Tibial nerve (tissue), 4 donors: ENCODE data around the gene MAP3K19. TPM values are rescaled to one million over a fixed set of nuclear protein-coding genes. Genes with fewer than 3 reads are reported as not detected.
"Not testable (repeated sequence)": the region's sequence is repeated elsewhere in the genome, so short reads cannot be mapped to it uniquely, and the experiment has no call there.

Experiments used
- DNase-seq, 2 donors: peaks; one replicate each; pipeline ENCODE4 v3.0.0-alpha.2; 2019; ENCODE audit warnings: low spot score in 2 of 2
- H3K27ac ChIP-seq, 4 donors: fragments of 200-600 bp; sonication (generic) in 3 of 4; one replicate each; pipeline ENCODE4 v1.5.1; 2017 to 2019; ENCODE audit warnings: mild to moderate bottlenecking in 1 of 4
- H3K27me3 ChIP-seq, 2 donors: fragments of 200-600 bp; sonication (generic) in 1 of 2; one replicate each; pipeline versions ENCODE4 v1.5.1 to v1.6.0; 2017 to 2019
- H3K36me3 ChIP-seq, 3 donors: fragments of 200-600 bp; sonication (generic); one replicate each; pipeline ENCODE4 v1.5.1; 2018 to 2019
- H3K4me1 ChIP-seq, 4 donors: fragments of 200-600 bp; sonication (generic) in 3 of 4; one replicate each; pipeline ENCODE4 v1.5.1; 2017 to 2019
- H3K4me3 ChIP-seq, 4 donors: fragments of 200-600 bp; sonication (generic) in 3 of 4; one replicate each; pipeline ENCODE4 v1.5.1; 2017 to 2019; ENCODE audit warnings: mild to moderate bottlenecking in 1 of 4, moderate library complexity in 1 of 4
- H3K9me3 ChIP-seq, 4 donors: fragments of 200-600 bp; sonication (generic) in 3 of 4; one replicate each; pipeline ENCODE4 v1.5.1; 2017 to 2019
- EP300 ChIP-seq, 2 donors: sonication (generic); formaldehyde crosslinking; IDR thresholded peaks; one replicate each; pipeline ENCODE4 v1.6.1; 2017; ENCODE audit warnings: antibody characterized with exemption in 2 of 2, mild to moderate bottlenecking in 1 of 2
- POLR2A ChIP-seq, 2 donors: fragments of 450-650 bp; IDR thresholded peaks; one replicate each; pipeline ENCODE4 v1.6.1; 2017; ENCODE audit warnings: antibody characterized with exemption in 2 of 2, mild to moderate bottlenecking in 2 of 2, moderate library complexity in 2 of 2
- WGBS, 2 donors: methylation state at CpG; one replicate each; pipeline ENCODE4 v1.1.5; 2018; 5-methylcytosine and 5-hydroxymethylcytosine counted together
- total RNA-seq, 4 donors: library from RNA; depleted of rRNA; stranded (reverse); fragments of >200 nt; gene quantifications; one replicate each; pipeline ENCODE4 v1.1.0, GENCODE V29; 2016
- TF ChIP-seq, protein P1 (sequence below), 5 experiments: fragments of 200-600 bp in 3 of 5; fragments of 450-650 bp in 2 of 5; sonication (generic) in 3 of 5; IDR thresholded peaks; one replicate each; pipeline ENCODE4 v1.5.1; 2016 to 2019; ENCODE audit warnings: antibody characterized with exemption in 5 of 5, mild to moderate bottlenecking in 3 of 5, moderate library complexity in 2 of 5

MAP3K19 gene
- total RNA-seq, 4 donors from 2014 or later, result not detected

DNA sequence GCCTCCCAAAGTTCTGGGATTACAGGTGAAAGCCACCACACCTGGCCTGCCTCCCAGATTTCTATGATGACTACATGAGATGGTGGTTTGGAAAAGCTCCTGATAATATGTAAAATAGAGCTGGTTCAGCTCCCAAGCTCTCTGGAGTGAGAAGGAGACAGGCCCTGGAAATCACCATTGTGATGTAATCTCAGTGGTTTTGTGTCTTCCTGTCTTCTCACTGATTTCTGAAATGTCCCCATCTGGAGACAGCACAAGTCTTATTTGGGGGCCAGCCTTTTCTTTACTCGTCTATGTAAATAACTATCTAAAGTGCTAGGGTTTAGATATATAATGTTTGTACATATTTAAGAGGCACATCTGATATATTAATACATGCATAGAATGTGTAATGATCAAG is 64.6 kb downstream of the MAP3K19 start:
- DNase-seq, result no peak
- H3K36me3 ChIP-seq, result no peaks in the 10 kb centered on the region
- H3K27me3 ChIP-seq, result no peaks in the 10 kb centered on the region
- no peaks in the 10 kb centered on the region for H3K4me1 ChIP-seq
- TF ChIP-seq POLR2A (IDR thresholded peaks at IDR 0.05), result no peak
- TF ChIP-seq EP300 (IDR thresholded peaks at IDR 0.05), result no peak
- TF ChIP-seq, protein P1, sequence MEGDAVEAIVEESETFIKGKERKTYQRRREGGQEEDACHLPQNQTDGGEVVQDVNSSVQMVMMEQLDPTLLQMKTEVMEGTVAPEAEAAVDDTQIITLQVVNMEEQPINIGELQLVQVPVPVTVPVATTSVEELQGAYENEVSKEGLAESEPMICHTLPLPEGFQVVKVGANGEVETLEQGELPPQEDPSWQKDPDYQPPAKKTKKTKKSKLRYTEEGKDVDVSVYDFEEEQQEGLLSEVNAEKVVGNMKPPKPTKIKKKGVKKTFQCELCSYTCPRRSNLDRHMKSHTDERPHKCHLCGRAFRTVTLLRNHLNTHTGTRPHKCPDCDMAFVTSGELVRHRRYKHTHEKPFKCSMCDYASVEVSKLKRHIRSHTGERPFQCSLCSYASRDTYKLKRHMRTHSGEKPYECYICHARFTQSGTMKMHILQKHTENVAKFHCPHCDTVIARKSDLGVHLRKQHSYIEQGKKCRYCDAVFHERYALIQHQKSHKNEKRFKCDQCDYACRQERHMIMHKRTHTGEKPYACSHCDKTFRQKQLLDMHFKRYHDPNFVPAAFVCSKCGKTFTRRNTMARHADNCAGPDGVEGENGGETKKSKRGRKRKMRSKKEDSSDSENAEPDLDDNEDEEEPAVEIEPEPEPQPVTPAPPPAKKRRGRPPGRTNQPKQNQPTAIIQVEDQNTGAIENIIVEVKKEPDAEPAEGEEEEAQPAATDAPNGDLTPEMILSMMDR (IDR thresholded peaks at IDR 0.05), result no peak
- no peak overlapping the region for H3K4me3 ChIP-seq
- no peak overlapping the region for H3K27ac ChIP-seq
- 77 to 81% methylated on average over 1 of the region's 1 CpG for WGBS, 2 donors
- no peaks in the 10 kb centered on the region for H3K9me3 ChIP-seq

DNA sequence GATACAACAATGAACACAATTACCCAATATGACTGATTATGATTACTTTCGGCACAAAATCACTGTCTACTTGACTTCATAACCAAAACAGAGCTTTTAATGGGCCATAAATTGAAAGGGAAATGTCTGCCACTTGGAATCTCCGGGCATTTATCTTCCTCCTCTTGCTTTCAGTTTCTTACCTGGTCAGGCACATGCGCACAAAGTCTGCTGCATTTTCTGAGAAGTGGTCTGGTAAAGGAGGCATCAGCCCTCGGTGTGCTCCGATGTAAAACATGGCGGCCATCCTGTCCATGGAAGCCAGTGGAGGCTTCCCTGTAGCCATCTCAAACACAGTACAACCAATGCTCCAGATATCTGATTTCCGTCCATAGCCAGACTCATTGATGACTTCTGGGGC is 66.6 kb downstream of the MAP3K19 start:
- H3K9me3 ChIP-seq, result no peaks in the 10 kb centered on the region
- no peak for TF ChIP-seq POLR2A (IDR thresholded peaks at IDR 0.05)
- no peak for TF ChIP-seq EP300 (IDR thresholded peaks at IDR 0.05)
- TF ChIP-seq, protein P1 (IDR thresholded peaks at IDR 0.05), result no peak
- no peaks in the 10 kb centered on the region for H3K4me1 ChIP-seq
- no peak overlapping the region for H3K4me3 ChIP-seq
- DNase-seq, result no peak
- no peak overlapping the region for H3K27ac ChIP-seq
- H3K27me3 ChIP-seq, result no peaks in the 10 kb centered on the region
- no peaks in the 10 kb centered on the region for H3K36me3 ChIP-seq
- 90 to 94% methylated on average over 7 of the region's 7 CpGs for WGBS, 2 donors

DNA sequence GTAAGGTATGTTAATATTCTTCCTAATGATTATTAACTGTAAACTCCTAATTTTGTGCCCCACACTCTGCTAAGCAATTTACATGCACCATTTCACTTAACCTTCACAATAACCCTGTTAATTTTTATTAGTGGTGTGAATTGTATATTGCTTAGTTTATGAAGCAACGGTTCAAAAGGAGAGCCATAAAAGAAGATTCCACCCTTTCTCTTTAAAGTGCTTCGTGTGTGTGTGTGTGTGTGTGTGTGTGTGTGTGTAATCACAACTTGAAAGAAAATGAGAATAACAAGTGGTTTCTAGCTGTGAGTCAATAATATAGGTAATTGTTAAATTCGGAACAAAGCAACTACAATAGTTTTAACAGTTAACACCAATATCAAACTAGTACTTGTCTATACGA is 68.0 kb downstream of the MAP3K19 start:
- Histone ChIP-seq H3K4me3 (no peak overlapping the region), H3K9me3 (peaks cover 0 to 8% (median 0%) of the 10 kb centered on the region in 4 donors), H3K27me3 (no peaks in the 10 kb centered on the region), H3K36me3 (no peaks in the 10 kb centered on the region), H3K27ac (no peak overlapping the region), H3K4me1 (no peaks in the 10 kb centered on the region)
- WGBS, 2 donors, result 38 to 40% methylated on average over 4 of the region's 4 CpGs
- no peak for TF ChIP-seq EP300 (IDR thresholded peaks at IDR 0.05)
- no peak for DNase-seq

DNA sequence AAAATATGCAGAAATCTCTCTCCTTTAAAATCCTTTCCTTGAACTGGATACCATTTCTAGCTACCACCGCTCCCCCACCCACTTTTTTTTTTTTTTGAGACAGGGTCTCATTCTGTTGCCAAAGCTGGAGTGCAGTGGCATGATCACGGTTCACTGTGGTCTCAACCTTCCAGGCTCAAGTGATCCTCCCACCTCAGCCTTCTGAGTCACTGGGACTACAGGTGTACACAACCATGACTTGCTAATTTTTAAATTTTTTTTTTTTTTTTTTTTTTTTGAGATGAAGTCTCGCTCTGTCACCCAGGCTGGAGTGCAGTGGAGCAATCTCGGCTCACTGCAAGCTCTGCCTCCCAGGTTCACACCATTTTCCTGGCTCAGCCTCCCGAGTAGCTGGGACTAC is 70.1 kb downstream of the MAP3K19 start:
- H3K4me1 ChIP-seq, H3K36me3 ChIP-seq, DNase-seq, H3K27me3 ChIP-seq, H3K27ac ChIP-seq, H3K4me3 ChIP-seq: not testable (repeated sequence)
- H3K9me3 ChIP-seq, result peaks cover 0 to 26% (median 0%) of the 10 kb centered on the region in 4 donors
- WGBS, 2 donors, result 89% methylated on average over 5 of the region's 5 CpGs

DNA sequence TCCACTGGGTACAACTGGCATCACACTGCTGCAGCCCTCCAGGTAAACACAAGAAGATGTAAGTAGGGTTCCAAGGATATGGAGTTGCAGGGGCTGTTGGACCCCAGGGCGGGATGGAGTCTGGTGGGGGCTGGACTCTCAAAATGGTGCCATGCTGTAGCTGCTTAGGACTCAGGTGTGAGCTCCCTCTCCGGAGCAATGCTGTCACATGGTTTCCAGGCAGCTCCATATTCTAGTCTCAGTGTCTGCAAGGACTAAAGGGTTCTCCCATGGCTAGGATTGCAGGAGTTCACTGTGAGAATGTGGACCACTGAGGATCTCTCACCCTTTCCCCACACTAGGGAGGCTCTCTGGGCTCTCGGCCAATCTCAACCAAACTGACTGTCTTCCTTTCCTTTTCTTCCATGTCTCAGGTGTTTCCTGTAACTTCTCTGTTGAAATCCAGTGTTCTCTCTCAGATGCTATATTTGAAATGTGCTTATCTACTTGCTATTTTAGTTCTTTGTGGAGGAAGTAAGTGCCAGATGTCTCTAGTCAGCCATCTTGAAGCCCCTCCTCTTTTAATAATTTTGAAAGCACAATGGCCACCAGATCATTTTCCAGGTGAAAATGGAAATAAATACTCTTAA is 71.1 kb downstream of the MAP3K19 start:
- no peaks in the 10 kb centered on the region for H3K36me3 ChIP-seq
- no peak for DNase-seq
- no peak for TF ChIP-seq EP300 (IDR thresholded peaks at IDR 0.05)
- no peak for TF ChIP-seq POLR2A (IDR thresholded peaks at IDR 0.05)
- TF ChIP-seq, protein P1 (IDR thresholded peaks at IDR 0.05), result no peak
- H3K27me3 ChIP-seq, result no peaks in the 10 kb centered on the region
- peaks cover 0 to 27% (median 0%) of the 10 kb centered on the region in 4 donors for H3K9me3 ChIP-seq
- 71 to 79% methylated on average over 3 of the region's 3 CpGs for WGBS, 2 donors
- H3K4me3 ChIP-seq, result no peak overlapping the region
- H3K4me1 ChIP-seq, result no peaks in the 10 kb centered on the region
- no peak overlapping the region for H3K27ac ChIP-seq

DNA sequence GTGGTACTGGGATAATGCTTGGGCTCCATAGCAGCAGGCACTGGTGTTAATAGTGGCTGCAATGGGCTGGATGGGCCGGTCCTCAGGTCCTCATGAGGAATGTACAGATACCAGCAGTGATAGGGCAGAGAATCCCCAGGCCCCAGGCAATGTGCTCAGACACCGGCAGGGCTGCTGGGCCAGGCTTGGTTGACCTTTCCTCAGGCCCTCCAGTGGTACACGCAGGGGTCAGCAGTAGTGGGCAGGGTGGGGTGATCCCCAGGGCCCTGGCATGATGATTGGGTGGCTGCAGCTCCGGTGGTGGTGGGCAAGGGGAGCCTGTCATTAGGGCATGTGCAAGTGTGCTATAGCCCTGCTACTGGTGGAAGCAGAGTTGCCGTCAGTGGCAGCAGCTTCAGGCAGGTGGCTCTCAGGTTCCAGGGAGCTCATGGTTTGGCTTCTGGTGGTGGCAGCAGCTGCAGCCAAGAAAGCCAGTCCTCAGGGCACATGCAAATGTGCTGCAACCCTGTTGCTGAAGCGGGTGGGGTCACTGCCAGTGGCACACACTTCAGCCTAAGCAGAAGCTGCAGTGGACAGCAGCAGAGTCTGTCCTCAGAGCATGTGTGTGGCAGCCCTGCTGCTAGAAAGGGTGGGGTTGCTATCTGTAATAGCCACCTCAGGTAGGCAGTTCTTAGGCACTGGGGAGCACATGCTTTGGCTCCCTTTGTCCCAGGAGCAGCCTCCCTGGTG is 71.8 kb downstream of the MAP3K19 start:
- TF ChIP-seq POLR2A (IDR thresholded peaks at IDR 0.05) (no peak), EP300 (IDR thresholded peaks at IDR 0.05) (no peak)
- TF ChIP-seq, protein P1 (IDR thresholded peaks at IDR 0.05), result no peak
- no peak overlapping the region for H3K4me3 ChIP-seq
- no peak for DNase-seq
- no peak overlapping the region for H3K27ac ChIP-seq
- peaks cover 0 to 27% (median 0%) of the 10 kb centered on the region in 4 donors for H3K9me3 ChIP-seq
- H3K4me1 ChIP-seq, result no peaks in the 10 kb centered on the region
- WGBS, 2 donors, result 85 to 91% methylated on average over 5 to 6 of the region's 6 CpGs
- no peaks in the 10 kb centered on the region for H3K27me3 ChIP-seq
- H3K36me3 ChIP-seq, result no peaks in the 10 kb centered on the region
